Stimulated activated CD8-positive, alpha-beta memory T cell treated with anti-CD3 and anti-CD28 coated beads, Interleukin-15, amount 100 ng/mL, for 24 hours (primary cell): ENCODE data around the gene SIDT1.

Experiments
- DNase-seq: peaks from one replicate; pipeline ENCODE4 v3.0.0-alpha.2; 2020; ENCODE audit warnings: low read depth

SIDT1 gene

GRCh38 chr3:113531826-113532697 lies at the start of gene SIDT1:
SIDT1 (plus strand) TSS chr3:113532555; CDS start chr3:113533022, 467 bp downstream.
- no peak for DNase-seq

GRCh38 chr3:113485161-113485609 lies 47.2 kb upstream of the SIDT1 start:
- no peak for DNase-seq

GRCh38 chr3:113495035-113495434 lies 37.3 kb upstream of the SIDT1 start:
- no peak for DNase-seq

- DNase-seq, result no peak
Observed at GRCh38 chr3:113496924-113497323, 35.4 kb upstream of the SIDT1 start.

- no peak for DNase-seq
Observed at GRCh38 chr3:113498221-113499005, 33.9 kb upstream of the SIDT1 start.

GRCh38 chr3:113499081-113499480 lies 33.3 kb upstream of the SIDT1 start:
- no peak for DNase-seq

- DNase-seq, result no peak
Observed at GRCh38 chr3:113501597-113501996, 30.8 kb upstream of the SIDT1 start.

GRCh38 chr3:113505867-113506266 lies 26.5 kb upstream of the SIDT1 start:
- no peak for DNase-seq

- DNase-seq, result no peak
Observed at GRCh38 chr3:113507501-113508067, 24.8 kb upstream of the SIDT1 start.

- DNase-seq, result no peak
Observed at GRCh38 chr3:113508966-113509365, 23.4 kb upstream of the SIDT1 start.

- DNase-seq, result no peak
Observed at GRCh38 chr3:113514265-113514769, 18.0 kb upstream of the SIDT1 start.

- DNase-seq, result no peak
Observed at GRCh38 chr3:113516115-113516505, 16.2 kb upstream of the SIDT1 start.

- DNase-seq, result no peak
Observed at GRCh38 chr3:113521981-113522380, 10.4 kb upstream of the SIDT1 start.

- no peak for DNase-seq
Observed at GRCh38 chr3:113523241-113523640, 9.1 kb upstream of the SIDT1 start.

- no peak for DNase-seq
Observed at GRCh38 chr3:113532698-113533533, 561 bp downstream of the SIDT1 start.

GRCh38 chr3:113533534-113533892 lies 1.2 kb downstream of the SIDT1 start:
- DNase-seq, result no peak

GRCh38 chr3:113534365-113534764 lies 2.0 kb downstream of the SIDT1 start:
- DNase-seq, result no peak

- DNase-seq, result no peak
Observed at GRCh38 chr3:113535898-113536297, 3.5 kb downstream of the SIDT1 start.

GRCh38 chr3:113536627-113537101 lies 4.3 kb downstream of the SIDT1 start:
- no peak for DNase-seq

GRCh38 chr3:113537155-113537554 lies 4.8 kb downstream of the SIDT1 start:
- DNase-seq, result no peak

GRCh38 chr3:113541519-113541918 lies 9.2 kb downstream of the SIDT1 start:
- no peak for DNase-seq

- no peak for DNase-seq
Observed at GRCh38 chr3:113545594-113545993, 13.2 kb downstream of the SIDT1 start.
